IMR-90 (cell line): ENCODE results near the gene TNFRSF14. TPM values are rescaled to one million over a fixed set of nuclear protein-coding genes. Genes with fewer than 3 reads are reported as not detected.

ENCODE experiments used
- ATAC-seq: fragments of 200-7000 bp; cut with Tn5 transposase; 2 replicates; pipeline ENCODE4 v1.9.1; 2020; ENCODE audit warnings: low read depth, mild to moderate bottlenecking, moderate library complexity
- BruUV-seq: library from RNA; stranded (reverse); fragments of 400-500 nt; replicated peaks from 2 replicates; lab custom pipeline; 2021; lab: Mats Ljungman, UMichigan
- CTCF ChIA-PET: fragments of 300-600 bp; formaldehyde crosslinking; extraction: SDS; loops from one replicate; lab custom pipeline; 2021; ENCODE audit warnings: antibody characterized with exemption; lab: Yijun Ruan, JAX
- POLR2A ChIA-PET: fragments of 300-600 bp; sonication (Branson Sonifier 250); formaldehyde crosslinking; loops from one replicate; lab custom pipeline; 2022; ENCODE audit warnings: antibody characterized with exemption; ENCODE audit not compliant: unreplicated experiment; lab: Charles Lee
- DNase-seq: peaks from one replicate; pipeline ENCODE4 v3.0.0; 2013
- H2AFZ ChIP-seq: replicated peaks from 2 replicates; pipeline ENCODE3; 2013; ENCODE audit warnings: low read length, mild to moderate bottlenecking; ENCODE audit not compliant: poor library complexity
- H2AK5ac ChIP-seq: 2 replicates; pipeline ENCODE4 v1.6.1; 2013; ENCODE audit warnings: low read depth, low read length, inconsistent platforms
- H2AK9ac ChIP-seq: replicated peaks from 2 replicates; pipeline ENCODE3; 2013; ENCODE audit warnings: mild to moderate bottlenecking, low read depth, low read length, moderate library complexity; ENCODE audit not compliant: poor library complexity
- H2BK120ac ChIP-seq: 2 replicates; pipeline ENCODE4 v1.6.1; 2013; ENCODE audit warnings: low read depth, low read length, inconsistent platforms
- H2BK15ac ChIP-seq: 3 replicates; pipeline ENCODE4 v1.6.1; 2013; ENCODE audit warnings: low read depth, low read length, inconsistent platforms
- H2BK20ac ChIP-seq: 2 replicates; pipeline ENCODE4 v1.6.1; 2013; ENCODE audit warnings: low read depth, mild to moderate bottlenecking, inconsistent platforms, low read length, moderate library complexity
- H2BK5ac ChIP-seq: 2 replicates; pipeline ENCODE4 v1.6.1; 2013; ENCODE audit warnings: mild to moderate bottlenecking, low read depth, low read length, inconsistent platforms; ENCODE audit not compliant: poor library complexity, severe bottlenecking
- H3K14ac ChIP-seq: replicated peaks from 2 replicates; pipeline ENCODE4 v1.6.1; 2013; ENCODE audit warnings: low read depth, low read length, inconsistent platforms
- H3K18ac ChIP-seq: 2 replicates; pipeline ENCODE4 v1.6.1; 2013; ENCODE audit warnings: low read depth, low read length, control low read depth
- H3K23ac ChIP-seq: 2 replicates; pipeline ENCODE4 v1.6.1; 2013; ENCODE audit warnings: low read depth, low read length, inconsistent platforms
- H3K27ac ChIP-seq: 2 replicates; pipeline ENCODE4 v1.5.1; 2013; ENCODE audit warnings: mild to moderate bottlenecking, control low read depth, low read length; ENCODE audit not compliant: insufficient read depth
- H3K27me3 ChIP-seq: 2 replicates; pipeline ENCODE4 v1.6.1; 2013; ENCODE audit warnings: low read length; ENCODE audit not compliant: control insufficient read depth, insufficient read depth
- H3K36me3 ChIP-seq: 2 replicates; pipeline ENCODE4 v1.6.1; 2013; ENCODE audit warnings: low read length, mixed read lengths; ENCODE audit not compliant: control insufficient read depth, insufficient read depth
- H3K4ac ChIP-seq: 2 replicates; pipeline ENCODE4 v1.6.1; 2013; ENCODE audit warnings: low read depth, low read length, inconsistent platforms
- H3K4me1 ChIP-seq: 2 replicates; pipeline ENCODE4 v1.6.1; 2013; ENCODE audit warnings: low read length, mixed read lengths; ENCODE audit not compliant: control insufficient read depth, insufficient read depth
- H3K4me2 ChIP-seq: 2 replicates; pipeline ENCODE4 v1.6.1; 2013; ENCODE audit warnings: low read depth, mild to moderate bottlenecking, control low read depth, low read length, moderate library complexity
- H3K4me3 ChIP-seq: 2 replicates; pipeline ENCODE4 v1.5.1; 2013; ENCODE audit warnings: low read depth, mild to moderate bottlenecking, control low read depth, low read length, moderate library complexity; ENCODE audit not compliant: insufficient read depth
- H3K56ac ChIP-seq: 2 replicates; pipeline ENCODE4 v1.6.1; 2013; ENCODE audit warnings: low read length, inconsistent platforms; ENCODE audit not compliant: insufficient read depth; ENCODE audit errors: extremely low read depth
- H3K79me1 ChIP-seq, 2 experiments: 2 replicates each; pipeline ENCODE4 v1.6.1; 2013; ENCODE audit warnings: low read length in 2 of 2, inconsistent platforms in 1 of 2, low read depth in 1 of 2
- H3K9ac ChIP-seq: 2 replicates; pipeline ENCODE4 v1.6.1; 2013; ENCODE audit warnings: low read depth, low read length, control low read depth
- H3K9me1 ChIP-seq: 2 replicates; pipeline ENCODE4 v1.6.1; 2013; ENCODE audit warnings: low read length, inconsistent platforms; ENCODE audit not compliant: insufficient read depth
- H3K9me3 ChIP-seq: 2 replicates; pipeline ENCODE4 v1.6.1; 2013; ENCODE audit warnings: low read length; ENCODE audit not compliant: control insufficient read depth, insufficient read depth
- H4K20me1 ChIP-seq: 2 replicates; pipeline ENCODE4 v1.6.1; 2013; ENCODE audit warnings: low read length, inconsistent platforms; ENCODE audit not compliant: insufficient read depth
- H4K5ac ChIP-seq: 2 replicates; pipeline ENCODE4 v1.6.1; 2013; ENCODE audit warnings: mild to moderate bottlenecking, low read depth, low read length, control low read depth
- H4K8ac ChIP-seq, 2 experiments: 2 replicates each; pipeline ENCODE4 v1.6.1; 2013; ENCODE audit warnings: low read depth in 2 of 2, low read length in 2 of 2, control low read depth in 1 of 2, inconsistent platforms in 1 of 2
- H4K91ac ChIP-seq: 2 replicates; pipeline ENCODE4 v1.6.1; 2013; ENCODE audit warnings: low read depth, low read length, inconsistent platforms; ENCODE audit not compliant: insufficient read depth
- BHLHE40 ChIP-seq: fragments of 150-350 bp; IDR thresholded peaks from 2 replicates; pipeline ENCODE4 v1.6.1; 2016; ENCODE audit warnings: mild to moderate bottlenecking, low read depth, low read length
- CEBPB ChIP-seq: IDR thresholded peaks from 2 replicates; pipeline ENCODE4 v1.6.1; 2012; ENCODE audit warnings: low read depth, low read length, improper control_type of control experiment
- CTCF ChIP-seq: conservative IDR thresholded peaks from 2 replicates; pipeline ENCODE4 v1.5.1; 2012; ENCODE audit warnings: mild to moderate bottlenecking, low read depth, low read length, improper control_type of control experiment
- ELK1 ChIP-seq: fragments of 150-350 bp; IDR thresholded peaks from 2 replicates; pipeline ENCODE4 v1.6.1; 2016; ENCODE audit warnings: low read depth, mild to moderate bottlenecking, low read length, moderate library complexity, borderline replicate concordance
- FOS ChIP-seq: fragments of 150-350 bp; IDR thresholded peaks from 2 replicates; pipeline ENCODE4 v1.6.1; 2016; ENCODE audit warnings: low read depth, low read length
- MAZ ChIP-seq: IDR thresholded peaks from 2 replicates; pipeline ENCODE4 v1.6.1; 2012; ENCODE audit warnings: low read depth, mild to moderate bottlenecking, low read length, improper control_type of control experiment, moderate library complexity, borderline replicate concordance
- MXI1 ChIP-seq: IDR thresholded peaks from 2 replicates; pipeline ENCODE4 v1.6.1; 2012; ENCODE audit warnings: low read depth, mild to moderate bottlenecking, low read length, moderate library complexity, borderline replicate concordance
- NFE2L2 ChIP-seq: fragments of 150-350 bp; IDR thresholded peaks from 2 replicates; pipeline ENCODE4 v1.6.1; 2016; ENCODE audit warnings: low read depth, mild to moderate bottlenecking, low read length
- POLR2A ChIP-seq: IDR thresholded peaks from 2 replicates; pipeline ENCODE4 v1.6.1; 2012; ENCODE audit warnings: mild to moderate bottlenecking, low read depth, low read length
- RAD21 ChIP-seq: IDR thresholded peaks from 2 replicates; pipeline ENCODE4 v1.6.1; 2012; ENCODE audit warnings: low read length, improper control_type of control experiment
- RFX5 ChIP-seq: IDR thresholded peaks from 2 replicates; pipeline ENCODE4 v1.8.0; 2012; ENCODE audit warnings: low read depth, mild to moderate bottlenecking, low read length, moderate library complexity
- SMC3 ChIP-seq: fragments of 150-350 bp; IDR thresholded peaks from 2 replicates; pipeline ENCODE4 v1.6.1; 2016; ENCODE audit warnings: low read depth, mild to moderate bottlenecking, antibody characterized with exemption, low read length, moderate library complexity
- USF2 ChIP-seq: fragments of 150-350 bp; IDR thresholded peaks from 2 replicates; pipeline ENCODE4 v1.6.1; 2017; ENCODE audit warnings: mild to moderate bottlenecking, antibody characterized with exemption, low read length, low read depth
- WGBS, 2 experiments: methylation state at CpG; one replicate each; pipeline versions ENCODE4 v1.1.5 to v1.1.7; 2013; ENCODE audit warnings: missing lambda C conversion rate in 2 of 2; ENCODE audit not compliant: insufficient read length in 1 of 2; ENCODE audit errors: extremely low coverage in 2 of 2; 5-methylcytosine and 5-hydroxymethylcytosine counted together
- dilution Hi-C: fragments of 300-500 bp; cut with HindIII; formaldehyde crosslinking; loops from one replicate; pipeline ENCODE4 v1.14.3; 2018; ENCODE audit warnings: low sequenced_read_pairs; ENCODE audit not compliant: unreplicated experiment
- in situ Hi-C: fragments of 300-500 bp; cut with MboI; formaldehyde crosslinking; loops from 3 replicates; pipeline ENCODE4 v1.14.3; 2019; ENCODE audit warnings: low sequenced_read_pairs, inconsistent platforms, mixed read lengths
- intact Hi-C: fragments of 100-400 bp; cut with micrococcal nuclease; formaldehyde crosslinking; loops from 2 replicates; pipeline ENCODE4 v1.10.0; 2022
- polyA plus RNA-seq, 3 experiments: library from polyadenylated mRNA; depleted of rRNA; stranded (reverse); fragments of >200 nt; gene quantifications; 2 replicates each; pipeline ENCODE4 v1.2.3, GENCODE V29; 2012; ENCODE audit warnings: low replicate concordance in 1 of 3
- total RNA-seq: library from RNA; depleted of rRNA; stranded (reverse); fragments of >200 nt; gene quantifications from 2 replicates; pipeline ENCODE4 v1.2.3, GENCODE V29; 2012

The TNFRSF14 gene
- total and polyA plus RNA-seq, 2 of the 4 experiments (the other 2 are of a cell fraction), result 1.3 to 4.2 TPM

GRCh38 chr1:2534687-2535441, 21.3 kb upstream of the TNFRSF14 start:
- H2AFZ ChIP-seq, result peak overlapping the region; percentile 84
- H2AK5ac ChIP-seq, result peak overlapping the region; percentile 54; the same call in 1 of the 2 replicates
- intact Hi-C loops, result no loop called here
- H4K20me1 ChIP-seq, result no peaks in the 10 kb centered on the region
- ChIA-PET CTCF (interaction anchor here (1.3 kb wide), 1 partner anchor 8 kb away, joined by 3 read pairs; the partner anchor contains the start of gene PANK4), POLR2A (no interaction called here)
- H3K4ac ChIP-seq, result peak overlapping the region; percentile 77
- no peak overlapping the region for H3K4me3 ChIP-seq
- peak overlapping the region in 1 of 2 experiments; percentile 53; a peak in 2 of 4 replicates for H4K8ac ChIP-seq
- peak; percentile 71 for DNase-seq
- no peaks in the 10 kb centered on the region for H3K36me3 ChIP-seq
- peaks cover 12% of the 10 kb centered on the region for H3K4me1 ChIP-seq
- H4K91ac ChIP-seq, result peak overlapping the region; percentile 41; the same call in 1 of the 2 replicates
- H3K9me1 ChIP-seq, result peaks cover 9% of the 10 kb centered on the region
- ATAC-seq, result peak; percentile 75
- 11% methylated on average over 4 of the region's 18 CpGs; no CpG with 5 or more reads in 1 of the 2 experiments for WGBS, 2 experiments
- H3K27me3 ChIP-seq, result peaks cover 15% of the 10 kb centered on the region; the same call in 1 of the 2 replicates
- peak overlapping the region; percentile 26; the same call in 1 of the 2 replicates for H3K14ac ChIP-seq
- dilution Hi-C loops, result no loop called here
- peak overlapping the region; percentile 60; the same call in 1 of the 2 replicates for H3K4me2 ChIP-seq
- peak overlapping the region; percentile 60 for H2AK9ac ChIP-seq
- H3K9me3 ChIP-seq, result no peaks in the 10 kb centered on the region
- H3K79me1 ChIP-seq, result no peaks in the 10 kb centered on the region
- H3K56ac ChIP-seq, result no peak overlapping the region
- no peak overlapping the region for H3K9ac ChIP-seq
- peak overlapping the region; percentile 41 for H2BK5ac ChIP-seq
- H2BK15ac ChIP-seq, result no peak overlapping the region; the same call in 2 of the 3 replicates
- H3K27ac ChIP-seq, result no peak overlapping the region
- peak overlapping the region; percentile 8; the same call in 1 of the 2 replicates for H4K5ac ChIP-seq
- no peak overlapping the region for H3K23ac ChIP-seq
- H3K18ac ChIP-seq, result peak overlapping the region; percentile 20; the same call in 1 of the 2 replicates
- peak overlapping the region; percentile 46; the same call in 1 of the 2 replicates for H2BK20ac ChIP-seq
- BruUV-seq, result no TSS peak
- in situ Hi-C loops, result loop anchor here (25.0 kb wide), 1 partner anchor 348 kb away; the partner anchor contains the start of gene FAAP20
- peak overlapping the region; percentile 85 for H2BK120ac ChIP-seq
- TF ChIP-seq RFX5 (no peak), BHLHE40 (no peak), CEBPB (no peak), MAZ (peak; percentile 64; the same call in 1 of the 2 replicates), FOS (peak; percentile 52), POLR2A (no peak), NFE2L2 (no peak), SMC3 (no peak), MXI1 (no peak), ELK1 (no peak), CTCF (no peak), RAD21 (no peak), USF2 (no peak)
